Neuronal stem cell (in vitro differentiated cells): ENCODE measurements around the gene COL6A1.

Experiments used
- DNase-seq: peaks from one replicate; pipeline ENCODE4 v3.0.0-alpha.2; 2013; ENCODE audit warnings: low spot score
- H2AFZ ChIP-seq: one replicate; pipeline ENCODE4 v1.6.1; 2013; ENCODE audit warnings: mild to moderate bottlenecking, low read length, inconsistent platforms
- H2AK5ac ChIP-seq: 2 replicates; pipeline ENCODE4 v1.6.1; 2013; ENCODE audit warnings: low read depth, mild to moderate bottlenecking, inconsistent platforms, low read length, moderate library complexity, mixed read lengths
- H2BK120ac ChIP-seq: 2 replicates; pipeline ENCODE4 v1.6.1; 2013; ENCODE audit warnings: low read depth, mild to moderate bottlenecking, inconsistent platforms, low read length, moderate library complexity, mixed read lengths
- H2BK12ac ChIP-seq: one replicate; pipeline ENCODE4 v1.6.1; 2013; ENCODE audit warnings: low read length, inconsistent platforms
- H2BK15ac ChIP-seq: 2 replicates; pipeline ENCODE4 v1.6.1; 2013; ENCODE audit warnings: mild to moderate bottlenecking, low read length, inconsistent platforms, mixed read lengths
- H2BK5ac ChIP-seq: one replicate; pipeline ENCODE4 v1.6.1; 2013; ENCODE audit warnings: inconsistent platforms, mild to moderate bottlenecking, low read length, moderate library complexity
- H3K14ac ChIP-seq: one replicate; pipeline ENCODE4 v1.6.1; 2013; ENCODE audit warnings: low read length, inconsistent platforms
- H3K18ac ChIP-seq: 2 replicates; pipeline ENCODE4 v1.6.1; 2013; ENCODE audit warnings: low read length, inconsistent platforms
- H3K23ac ChIP-seq: 2 replicates; pipeline ENCODE4 v1.6.1; 2013; ENCODE audit warnings: low read depth, mild to moderate bottlenecking, mixed read lengths, low read length, inconsistent platforms; ENCODE audit not compliant: poor library complexity
- H3K27ac ChIP-seq: replicated peaks from 3 replicates; pipeline ENCODE4 v1.5.1; 2013; ENCODE audit warnings: low read length, inconsistent platforms
- H3K27me3 ChIP-seq, 3 experiments: 2 replicates each; pipeline ENCODE4 v1.6.1; 2013; ENCODE audit warnings: low read length in 3 of 3, mild to moderate bottlenecking in 2 of 3, inconsistent platforms in 1 of 3, low read depth in 1 of 3, mixed read lengths in 1 of 3, moderate library complexity in 1 of 3; ENCODE audit not compliant: control insufficient read depth in 3 of 3, insufficient read depth in 3 of 3
- H3K36me3 ChIP-seq, 2 donors: replicated peaks in 1 of 2; 2 replicates each; pipeline ENCODE4 v1.6.1; 2013; ENCODE audit warnings: low read length in 2 of 2; ENCODE audit not compliant: control insufficient read depth in 2 of 2, insufficient read depth in 2 of 2
- H3K4ac ChIP-seq: 2 replicates; pipeline ENCODE4 v1.6.1; 2013; ENCODE audit warnings: inconsistent platforms, mild to moderate bottlenecking, low read length, moderate library complexity
- H3K4me1 ChIP-seq, 2 donors: 1 replicate in 1 of 2; 2 replicates in 1 of 2; pipeline ENCODE4 v1.6.1; 2013; ENCODE audit warnings: low read length in 2 of 2, low read depth in 1 of 2; ENCODE audit not compliant: control insufficient read depth in 2 of 2, insufficient read depth in 1 of 2
- H3K4me2 ChIP-seq: one replicate; pipeline ENCODE4 v1.6.1; 2013; ENCODE audit warnings: mild to moderate bottlenecking, low read length, inconsistent platforms; ENCODE audit not compliant: insufficient read depth, poor library complexity, severe bottlenecking
- H3K4me3 ChIP-seq, 2 donors: 2 replicates each; pipeline ENCODE4 v1.5.1; 2013; ENCODE audit warnings: low read length in 2 of 2, mild to moderate bottlenecking in 2 of 2, inconsistent platforms in 1 of 2, moderate library complexity in 1 of 2
- H3K79me1 ChIP-seq: one replicate; pipeline ENCODE4 v1.6.1; 2013; ENCODE audit warnings: low read depth, mild to moderate bottlenecking, inconsistent platforms, low read length, moderate library complexity
- H3K9ac ChIP-seq: one replicate; pipeline ENCODE4 v1.6.1; 2013; ENCODE audit warnings: mild to moderate bottlenecking, low read depth, low read length, inconsistent platforms; ENCODE audit not compliant: poor library complexity
- H3K9me3 ChIP-seq, 2 donors: replicated peaks in 1 of 2; 2 replicates each; pipeline versions ENCODE3 to v1.6.1; 2013; ENCODE audit warnings: low read length in 2 of 2, mild to moderate bottlenecking in 2 of 2, inconsistent platforms in 1 of 2, low read depth in 1 of 2, mixed read lengths in 1 of 2, moderate library complexity in 1 of 2; ENCODE audit not compliant: control insufficient read depth in 2 of 2, insufficient read depth in 1 of 2
- H4K8ac ChIP-seq: one replicate; pipeline ENCODE4 v1.6.1; 2013; ENCODE audit warnings: low read depth, mild to moderate bottlenecking, inconsistent platforms, low read length, moderate library complexity
- H4K91ac ChIP-seq: one replicate; pipeline ENCODE4 v1.6.1; 2013; ENCODE audit warnings: low read length, low read depth, mild to moderate bottlenecking, inconsistent platforms; ENCODE audit not compliant: poor library complexity
- WGBS, 2 donors: extraction: QIAGEN DNeasy Blood & Tissue Kit; methylation state at CpG; one replicate each; pipeline ENCODE4 v1.1.7; 2013; ENCODE audit warnings: missing lambda C conversion rate in 2 of 2, mixed read lengths in 1 of 2; ENCODE audit not compliant: insufficient read length in 2 of 2, insufficient replicate concordance in 1 of 2; ENCODE audit errors: extremely low coverage in 2 of 2; 5-methylcytosine and 5-hydroxymethylcytosine counted together

COL6A1 gene

DNA sequence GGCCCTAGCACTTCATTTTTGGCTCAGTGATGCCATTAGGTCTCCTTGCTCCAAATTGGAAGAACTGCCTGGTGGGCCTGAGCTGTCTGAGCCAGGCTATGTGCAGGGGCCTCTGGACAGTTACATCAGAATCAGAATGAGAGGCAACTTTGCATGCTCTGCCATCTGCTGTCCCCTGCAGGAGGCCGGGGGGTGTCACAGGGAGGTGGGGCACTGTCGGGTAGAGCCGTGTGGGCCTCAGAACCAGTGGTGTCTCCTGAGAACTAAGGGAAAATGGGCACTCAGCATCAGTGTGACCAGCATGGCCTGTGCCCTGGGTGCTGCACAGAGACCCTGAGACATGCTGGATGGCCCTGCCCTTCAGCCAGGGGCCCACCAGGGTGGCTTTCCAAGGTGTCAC is 47.0 kb upstream of the COL6A1 start:
- Histone ChIP-seq H4K8ac (no peak overlapping the region), H3K27me3 (peaks cover 0 to 42% (median 0%) of the 10 kb centered on the region in 3 experiments), H2BK120ac (no peak overlapping the region), H2BK15ac (no peak overlapping the region), H2AK5ac (no peak overlapping the region), H3K23ac (no peak overlapping the region), H2BK12ac (no peak overlapping the region), H3K79me1 (peaks cover 2% of the 10 kb centered on the region), H3K9me3 (peaks cover 0 to 44% of the 10 kb centered on the region in 2 donors), H3K4me3 (no peak overlapping the region), H2AFZ (no peak overlapping the region), H3K9ac (no peak overlapping the region), H3K27ac (no peak overlapping the region), H4K91ac (no peak overlapping the region), H3K18ac (no peak overlapping the region), H3K14ac (no peak overlapping the region), H2BK5ac (no peak overlapping the region), H3K4ac (no peak overlapping the region), H3K4me2 (no peak overlapping the region), H3K36me3 (no peaks in the 10 kb centered on the region), H3K4me1 (no peaks in the 10 kb centered on the region)
- no peak for DNase-seq
- no CpG with 5 or more reads among the region's 3 CpGs for WGBS, 2 donors

DNA sequence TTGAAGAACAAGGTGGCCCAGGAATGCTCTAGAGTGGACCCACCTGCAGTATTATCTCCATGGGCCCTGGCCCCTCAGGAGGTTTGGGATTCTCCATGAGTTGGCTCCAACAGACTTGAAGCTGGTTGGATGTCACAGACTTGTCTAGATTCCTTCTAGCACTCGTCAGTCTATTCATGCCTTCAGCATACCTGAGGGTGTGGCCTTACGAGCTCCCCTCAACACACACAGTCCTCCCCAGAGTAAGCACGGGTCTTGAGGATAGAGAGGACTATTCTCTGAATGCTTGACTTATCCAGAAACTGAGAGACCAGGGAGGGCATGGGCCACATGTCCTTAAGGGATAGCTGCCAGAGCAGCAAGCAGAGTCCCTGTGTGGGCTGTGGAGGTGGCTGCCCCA is 45.9 kb upstream of the COL6A1 start:
- no peak overlapping the region for H3K4ac ChIP-seq
- no peak overlapping the region for H2BK15ac ChIP-seq
- no peak overlapping the region for H2AFZ ChIP-seq
- peaks cover 0 to 42% (median 0%) of the 10 kb centered on the region in 3 experiments for H3K27me3 ChIP-seq
- no peak overlapping the region for H3K23ac ChIP-seq
- no peak overlapping the region for H2BK120ac ChIP-seq
- no peak overlapping the region for H4K8ac ChIP-seq
- H3K27ac ChIP-seq, result no peak overlapping the region
- H3K79me1 ChIP-seq, result peaks cover 2% of the 10 kb centered on the region
- no peak overlapping the region for H3K9ac ChIP-seq
- H3K14ac ChIP-seq, result no peak overlapping the region
- H3K4me2 ChIP-seq, result no peak overlapping the region
- H3K4me3 ChIP-seq, result no peak overlapping the region
- peak; percentile 39 for DNase-seq
- no peak overlapping the region for H2AK5ac ChIP-seq
- no peak overlapping the region for H3K18ac ChIP-seq
- H3K36me3 ChIP-seq, result no peaks in the 10 kb centered on the region
- no peak overlapping the region for H2BK12ac ChIP-seq
- H3K9me3 ChIP-seq, result peaks cover 0 to 48% of the 10 kb centered on the region in 2 donors
- H3K4me1 ChIP-seq, result no peaks in the 10 kb centered on the region
- no peak overlapping the region for H4K91ac ChIP-seq
- H2BK5ac ChIP-seq, result no peak overlapping the region
- no CpG with 5 or more reads among the region's 3 CpGs for WGBS, 2 donors

DNA sequence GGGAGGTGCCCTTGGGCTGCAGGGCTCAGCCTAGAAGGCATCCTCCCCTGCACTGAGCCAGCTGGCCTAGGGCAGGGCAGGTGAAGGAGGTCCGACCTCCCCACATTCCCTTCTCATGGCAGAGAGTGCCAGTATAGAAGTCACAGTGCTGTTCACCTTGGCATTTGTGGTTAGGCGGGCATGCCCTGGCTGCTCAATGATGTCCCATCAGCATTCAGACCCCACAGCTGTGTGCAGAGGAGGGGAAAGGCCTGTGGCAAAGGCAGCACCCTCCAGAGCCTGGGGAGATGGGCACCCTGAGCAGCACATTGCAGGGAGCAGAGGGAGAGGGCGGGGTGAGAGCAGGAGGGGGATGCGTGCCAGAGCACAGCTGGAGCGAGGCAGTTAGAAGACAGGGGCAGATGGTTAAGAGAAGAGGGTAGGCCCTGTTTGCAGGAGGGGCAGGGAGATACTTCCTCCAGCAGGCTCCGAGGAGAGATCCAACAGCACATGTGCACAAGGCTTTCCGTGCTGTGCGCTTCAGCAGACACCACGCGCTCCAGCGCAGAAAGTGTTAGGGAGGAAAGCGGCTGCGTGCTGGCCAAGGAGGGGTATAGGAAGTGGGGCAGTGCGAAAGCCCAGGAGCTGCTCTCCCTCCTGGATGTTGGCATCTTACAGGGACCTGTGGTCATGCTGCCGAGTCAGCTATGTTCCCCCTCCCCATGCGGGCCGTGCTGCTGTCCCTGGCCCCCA is 43.7 kb upstream of the COL6A1 start:
- Histone ChIP-seq H3K23ac (peak overlapping the region; percentile 34), H2BK12ac (no peak overlapping the region), H3K4me1 (no peaks in the 10 kb centered on the region), H2BK120ac (no peak overlapping the region), H4K8ac (no peak overlapping the region), H3K27me3 (peaks cover 0 to 35% (median 0%) of the 10 kb centered on the region in 3 experiments), H3K27ac (no peak overlapping the region), H4K91ac (no peak overlapping the region), H3K4ac (no peak overlapping the region), H3K9ac (no peak overlapping the region), H3K4me3 (no peak overlapping the region), H3K18ac (peak overlapping the region; percentile 67), H2AFZ (no peak overlapping the region), H2BK5ac (no peak overlapping the region), H3K36me3 (no peaks in the 10 kb centered on the region), H3K79me1 (peaks cover 2% of the 10 kb centered on the region), H3K4me2 (no peak overlapping the region), H2AK5ac (no peak overlapping the region), H2BK15ac (no peak overlapping the region), H3K9me3 (peaks cover 0 to 46% of the 10 kb centered on the region in 2 donors), H3K14ac (no peak overlapping the region)
- no peak for DNase-seq
- WGBS, 2 donors, result no CpG with 5 or more reads among the region's 17 CpGs

DNA sequence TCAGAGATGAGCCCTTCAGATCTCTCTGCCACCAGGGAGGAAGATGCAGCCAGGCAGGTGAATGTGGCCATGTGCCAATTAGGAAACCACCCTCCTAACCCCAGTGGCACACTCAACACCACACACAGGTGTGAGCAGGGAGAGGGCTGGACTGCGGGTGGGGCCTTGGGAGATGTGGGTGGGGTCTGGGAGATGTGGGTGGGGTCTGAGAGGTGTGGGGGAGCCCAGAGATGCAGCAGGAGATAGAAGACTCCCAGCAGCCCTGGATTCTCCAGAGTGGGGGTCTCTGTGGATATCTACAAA is 43.2 kb upstream of the COL6A1 start:
- H4K91ac ChIP-seq, result no peak overlapping the region
- peaks cover 2% of the 10 kb centered on the region for H3K79me1 ChIP-seq
- DNase-seq, result no peak
- no peak overlapping the region for H2AFZ ChIP-seq
- H3K4ac ChIP-seq, result no peak overlapping the region
- no peak overlapping the region for H2BK12ac ChIP-seq
- no peak overlapping the region for H2BK5ac ChIP-seq
- H3K4me1 ChIP-seq, result no peaks in the 10 kb centered on the region
- H4K8ac ChIP-seq, result no peak overlapping the region
- peaks cover 0 to 32% (median 0%) of the 10 kb centered on the region in 3 experiments for H3K27me3 ChIP-seq
- H3K4me3 ChIP-seq, result no peak overlapping the region
- no peak overlapping the region for H2AK5ac ChIP-seq
- H3K23ac ChIP-seq, result peak overlapping the region; percentile 34
- no peak overlapping the region for H3K4me2 ChIP-seq
- no peaks in the 10 kb centered on the region for H3K36me3 ChIP-seq
- no peak overlapping the region for H2BK15ac ChIP-seq
- H2BK120ac ChIP-seq, result no peak overlapping the region
- no peak overlapping the region for H3K14ac ChIP-seq
- WGBS, 2 donors, result no CpG with 5 or more reads among the region's 1 CpG
- H3K9me3 ChIP-seq, result peaks cover 0 to 46% of the 10 kb centered on the region in 2 donors
- H3K27ac ChIP-seq, result no peak overlapping the region
- H3K9ac ChIP-seq, result no peak overlapping the region
- peak overlapping the region; percentile 67 for H3K18ac ChIP-seq
